Brain microvascular endothelial cell (primary cell): ENCODE measurements around the gene DAZAP1.

Experiments
- DNase-seq: peaks from one replicate; pipeline ENCODE4 v3.0.0-alpha.2; 2020
- H3K27ac ChIP-seq: fragments of 250-450 bp; sonication (Bioruptor Pico); 2 replicates; pipeline ENCODE4 v1.5.1; 2020; ENCODE audit warnings: mild to moderate bottlenecking, moderate library complexity
- H3K27me3 ChIP-seq: fragments of 250-450 bp; sonication (Bioruptor Pico); replicated peaks from 2 replicates; pipeline ENCODE4 v1.5.1; 2020; ENCODE audit warnings: mild to moderate bottlenecking
- H3K36me3 ChIP-seq: fragments of 250-450 bp; sonication (Bioruptor Pico); replicated peaks from 2 replicates; pipeline ENCODE4 v1.5.1; 2020; ENCODE audit warnings: mild to moderate bottlenecking
- H3K4me3 ChIP-seq: 2 replicates; pipeline ENCODE4 v1.5.1; 2011; ENCODE audit warnings: low read depth, mild to moderate bottlenecking, control low read depth, low read length, moderate library complexity
- CTCF ChIP-seq: IDR thresholded peaks from 2 replicates; pipeline ENCODE4 v1.5.1; 2011; ENCODE audit warnings: low read depth, mild to moderate bottlenecking, moderate library complexity, low read length, control low read depth, inconsistent platforms; ENCODE audit errors: missing control alignments
- in situ Hi-C: cut with HindIII; loops from 2 replicates; pipeline ENCODE4 v1.10.0; 2017; ENCODE audit warnings: low sequenced_read_pairs, low pct_ligation_motif_present

The DAZAP1 gene

GRCh38 chr19:1406774-1407527 is 435 bp upstream of the DAZAP1 start:
- Histone ChIP-seq H3K27me3 (no peaks in the 10 kb centered on the region), H3K27ac (peak overlapping the region; percentile 55), H3K36me3 (no peaks in the 10 kb centered on the region), H3K4me3 (peak overlapping the region; percentile 55)
- in situ Hi-C loops: no loop called here
- peak; percentile 96 for DNase-seq
- TF ChIP-seq CTCF: peak; percentile 66

GRCh38 chr19:1408300-1409203 is 1.2 kb downstream of the DAZAP1 start:
- H3K27ac ChIP-seq: peak overlapping the region; percentile 86
- no peak for TF ChIP-seq CTCF
- peak overlapping the region; percentile 83 for H3K4me3 ChIP-seq
- in situ Hi-C loops: no loop called here
- H3K27me3 ChIP-seq: no peaks in the 10 kb centered on the region
- H3K36me3 ChIP-seq: peaks cover 7% of the 10 kb centered on the region
- peak; percentile 37 for DNase-seq

- peak overlapping the region; percentile 86 for H3K27ac ChIP-seq
- no peak for TF ChIP-seq CTCF
- H3K4me3 ChIP-seq: peak overlapping the region; percentile 83
- H3K27me3 ChIP-seq: no peaks in the 10 kb centered on the region
- H3K36me3 ChIP-seq: peaks cover 7% of the 10 kb centered on the region
- in situ Hi-C loops: loop anchor here (5.0 kb wide), 1 partner anchor 127 kb away; no protein-coding TSS in a partner anchor
- no peak for DNase-seq
These were observed 2.0 kb downstream of the DAZAP1 start for GRCh38 chr19:1409204-1410005.

GRCh38 chr19:1410136-1410786 is 2.9 kb downstream of the DAZAP1 start:
- no peak for TF ChIP-seq CTCF
- Histone ChIP-seq H3K36me3 (peaks cover 7% of the 10 kb centered on the region), H3K4me3 (peak overlapping the region; percentile 83), H3K27ac (peak overlapping the region; percentile 17), H3K27me3 (no peaks in the 10 kb centered on the region)
- DNase-seq: peak; percentile 43
- in situ Hi-C loops: loop anchor here (5.0 kb wide), 1 partner anchor 128 kb away; no protein-coding TSS in a partner anchor

GRCh38 chr19:1410789-1411188 is 3.4 kb downstream of the DAZAP1 start:
- no peak for TF ChIP-seq CTCF
- Histone ChIP-seq H3K27me3 (no peaks in the 10 kb centered on the region), H3K27ac (peak overlapping the region; percentile 17), H3K36me3 (peaks cover 7% of the 10 kb centered on the region), H3K4me3 (no peak overlapping the region)
- no peak for DNase-seq
- in situ Hi-C loops: loop anchor here (5.0 kb wide), 1 partner anchor 128 kb away; no protein-coding TSS in a partner anchor
